HG02884 (cell line): ENCODE results near the gene SLC29A2.

ENCODE experiments used
- ATAC-seq: cut with Tn5 transposase; IDR thresholded peaks from one replicate; pipeline ENCODE4 v1.9.1; 2021; ENCODE audit warnings: mild to moderate bottlenecking, moderate library complexity; ENCODE audit not compliant: unreplicated experiment

Gene SLC29A2, protein sequence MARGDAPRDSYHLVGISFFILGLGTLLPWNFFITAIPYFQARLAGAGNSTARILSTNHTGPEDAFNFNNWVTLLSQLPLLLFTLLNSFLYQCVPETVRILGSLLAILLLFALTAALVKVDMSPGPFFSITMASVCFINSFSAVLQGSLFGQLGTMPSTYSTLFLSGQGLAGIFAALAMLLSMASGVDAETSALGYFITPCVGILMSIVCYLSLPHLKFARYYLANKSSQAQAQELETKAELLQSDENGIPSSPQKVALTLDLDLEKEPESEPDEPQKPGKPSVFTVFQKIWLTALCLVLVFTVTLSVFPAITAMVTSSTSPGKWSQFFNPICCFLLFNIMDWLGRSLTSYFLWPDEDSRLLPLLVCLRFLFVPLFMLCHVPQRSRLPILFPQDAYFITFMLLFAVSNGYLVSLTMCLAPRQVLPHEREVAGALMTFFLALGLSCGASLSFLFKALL

DNA sequence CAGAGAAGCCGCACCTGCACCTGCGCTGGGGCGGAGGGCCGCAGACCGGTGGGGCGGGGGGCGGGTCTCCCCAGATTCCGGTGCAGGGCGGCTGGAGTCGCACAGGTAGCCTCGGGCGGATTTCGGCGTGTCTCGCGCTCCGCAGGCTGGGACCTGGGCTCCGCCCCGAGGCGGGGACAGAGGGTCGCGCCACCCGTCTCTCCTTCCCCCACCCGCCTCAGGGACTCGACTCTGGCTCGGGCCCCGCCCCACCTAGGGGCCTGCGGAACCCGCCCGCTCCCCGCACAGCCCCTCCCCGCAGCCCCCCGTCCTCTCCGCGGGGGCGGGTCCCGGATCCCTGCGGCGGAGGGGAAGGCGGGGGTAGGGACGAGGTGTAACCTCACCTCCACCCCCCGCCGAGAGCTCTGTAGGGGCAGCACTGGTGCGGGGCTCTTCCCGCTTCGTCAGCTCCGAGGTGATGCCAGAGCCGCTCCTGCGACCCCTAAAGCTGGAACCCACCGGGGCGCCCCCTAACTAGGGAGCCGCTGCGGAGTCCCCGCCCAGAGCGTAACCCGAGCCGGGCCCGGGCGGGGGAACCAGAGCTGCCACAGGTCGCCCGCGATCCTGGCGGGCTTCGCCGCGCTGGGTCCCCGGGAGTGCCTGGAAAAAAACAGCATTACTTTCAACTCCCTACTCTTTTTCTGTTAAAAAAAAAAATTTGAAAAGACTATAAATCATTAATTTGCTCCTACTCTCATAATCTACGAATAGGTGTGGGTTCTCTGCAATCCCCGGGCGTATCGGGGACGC lies at the start of gene SLC29A2:
Gene SLC29A2, minus strand, starts transcription at position 134 of the 789 bp plus-strand sequence. CDS start 169 bp downstream, outside the sequence.
- ATAC-seq, result peak; percentile 76

DNA sequence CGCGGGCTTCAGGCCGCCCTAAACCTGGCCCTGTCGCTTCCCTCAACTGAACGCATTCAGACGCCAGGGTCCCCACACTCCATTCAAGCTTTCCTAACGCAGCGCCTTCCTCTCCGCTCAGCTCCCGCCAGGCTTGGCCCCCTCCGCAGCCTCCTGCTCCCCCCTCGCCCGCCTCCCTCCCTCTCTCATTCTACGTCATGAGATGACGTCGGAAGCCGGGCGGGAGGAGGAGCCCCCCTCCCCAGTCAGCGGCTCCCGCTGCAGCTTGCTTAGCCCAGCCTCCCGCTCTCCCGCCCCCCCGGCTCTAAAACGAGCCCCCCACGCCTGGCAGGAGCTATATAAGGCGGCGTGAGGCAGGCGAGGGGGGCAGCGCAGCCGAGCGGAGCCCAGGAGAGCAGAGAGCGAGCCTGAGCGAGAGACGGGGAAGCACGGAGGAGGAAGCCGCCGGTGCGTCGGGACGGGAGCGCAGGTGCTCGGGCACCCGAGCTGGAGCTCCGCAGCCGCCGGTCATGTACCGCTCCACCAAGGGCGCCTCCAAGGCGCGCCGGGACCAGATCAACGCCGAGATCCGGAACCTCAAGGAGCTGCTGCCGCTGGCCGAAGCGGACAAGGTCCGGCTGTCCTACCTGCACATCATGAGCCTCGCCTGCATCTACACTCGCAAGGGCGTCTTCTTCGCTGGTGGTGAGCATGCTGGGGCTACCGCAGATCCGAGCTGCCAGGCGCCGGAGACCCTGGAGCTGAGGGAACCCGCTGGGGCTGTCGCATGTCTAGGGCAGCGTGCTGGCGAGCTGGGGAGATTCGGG lies 49.3 kb upstream of the SLC29A2 start, which contains the start of gene NPAS4:
Gene NPAS4, plus strand, starts transcription at position 365 of the 806 bp plus-strand sequence. Its CDS starts 145 bp downstream, at position 510.
- no peak for ATAC-seq

DNA sequence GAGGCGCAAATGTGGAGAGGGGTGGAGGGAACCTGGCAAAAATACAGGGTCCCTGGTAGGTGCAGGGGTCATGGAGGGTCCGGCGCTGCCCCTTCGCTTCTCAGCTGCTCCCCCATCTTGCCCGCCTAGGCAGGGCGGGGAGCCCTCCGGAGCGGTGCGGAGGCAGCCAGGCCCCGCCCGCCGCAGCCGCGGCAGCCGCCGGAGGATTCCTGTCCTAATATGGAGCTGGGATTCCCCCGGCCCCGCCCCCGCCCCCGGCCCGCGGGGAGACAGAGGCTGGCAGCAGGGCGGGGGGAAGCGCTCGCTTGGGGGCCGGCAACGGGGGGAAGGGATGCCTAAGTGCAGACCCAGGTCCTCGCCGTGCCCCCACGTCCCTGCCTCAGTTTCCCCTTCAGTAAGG lies 48.3 kb upstream of the SLC29A2 start:
- ATAC-seq, result no peak

GRCh38 chr11:66418986-66419308 lies 47.4 kb upstream of the SLC29A2 start:
- no peak for ATAC-seq

- ATAC-seq, result no peak
Observed at GRCh38 chr11:66418168-66418985, 46.8 kb upstream of the SLC29A2 start.

DNA sequence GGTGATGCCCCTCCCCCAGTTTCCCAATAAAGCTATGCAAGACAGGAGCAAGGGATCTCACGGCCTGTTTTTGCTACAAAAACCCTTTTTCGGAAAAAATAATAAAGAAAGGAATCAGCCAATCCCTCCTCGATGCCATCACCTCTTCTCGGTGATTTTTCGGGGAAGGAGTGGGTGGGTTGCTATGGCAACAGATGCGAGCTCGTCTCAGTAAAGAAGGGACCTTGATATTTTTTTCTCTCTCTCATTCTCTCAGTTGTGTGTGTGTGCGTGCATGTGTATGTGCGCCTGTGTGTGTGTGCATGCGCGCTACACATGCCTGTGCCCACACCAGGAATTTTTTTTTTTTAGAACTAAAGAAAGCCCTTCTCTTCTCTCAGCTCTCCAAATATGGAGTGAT lies 45.4 kb upstream of the SLC29A2 start:
- ATAC-seq, result no peak

GRCh38 chr11:66415423-66415822 lies 43.9 kb upstream of the SLC29A2 start:
- no peak for ATAC-seq

- ATAC-seq, result no peak
Observed at GRCh38 chr11:66414120-66414934, 42.8 kb upstream of the SLC29A2 start.

- ATAC-seq, result no peak
Observed at GRCh38 chr11:66413167-66413566, 41.6 kb upstream of the SLC29A2 start.

DNA sequence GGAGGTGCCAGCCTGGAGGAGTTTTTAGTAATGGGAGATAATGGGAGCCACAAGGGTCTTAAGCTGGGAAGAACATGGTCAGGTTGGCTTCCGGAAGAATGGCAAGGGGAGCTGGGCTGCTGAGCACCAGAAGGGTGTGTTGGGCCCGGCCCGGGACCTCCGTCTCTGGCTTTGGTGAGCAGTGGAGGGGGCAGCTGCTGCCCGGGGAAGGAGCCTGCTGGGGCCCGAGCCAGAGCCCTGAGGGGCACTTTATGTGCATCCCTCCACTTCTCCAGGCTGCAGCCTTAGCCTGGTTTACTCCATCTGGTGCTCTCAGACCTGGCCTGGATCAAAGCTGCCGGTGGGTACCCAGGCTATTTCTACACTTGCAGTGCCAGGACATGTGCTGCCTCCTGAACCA lies 40.5 kb upstream of the SLC29A2 start:
- no peak for ATAC-seq

GRCh38 chr11:66411323-66411722 lies 39.8 kb upstream of the SLC29A2 start:
- no peak for ATAC-seq

DNA sequence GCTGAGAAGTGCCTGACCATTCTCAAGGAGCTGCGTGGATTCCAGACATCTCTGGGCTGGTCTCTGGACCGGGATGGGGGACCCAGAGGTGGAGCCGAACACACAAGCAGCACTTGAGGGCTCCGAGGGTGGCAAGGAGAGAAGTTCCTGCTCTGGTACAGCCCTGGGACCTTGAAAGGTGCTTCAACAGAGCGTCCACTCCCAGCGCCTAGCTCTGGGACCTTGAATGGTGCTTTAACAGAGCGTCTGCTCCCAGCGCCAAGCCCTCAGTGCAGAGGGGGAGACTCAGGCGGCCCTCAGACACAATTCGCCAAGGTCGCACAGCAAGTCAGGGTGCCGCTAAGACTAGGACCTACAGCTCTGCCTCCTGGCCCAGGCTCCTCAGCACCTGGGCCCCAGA lies 38.6 kb upstream of the SLC29A2 start:
- ATAC-seq, result no peak

- no peak for ATAC-seq
Observed at GRCh38 chr11:66409226-66409625, 37.7 kb upstream of the SLC29A2 start.

DNA sequence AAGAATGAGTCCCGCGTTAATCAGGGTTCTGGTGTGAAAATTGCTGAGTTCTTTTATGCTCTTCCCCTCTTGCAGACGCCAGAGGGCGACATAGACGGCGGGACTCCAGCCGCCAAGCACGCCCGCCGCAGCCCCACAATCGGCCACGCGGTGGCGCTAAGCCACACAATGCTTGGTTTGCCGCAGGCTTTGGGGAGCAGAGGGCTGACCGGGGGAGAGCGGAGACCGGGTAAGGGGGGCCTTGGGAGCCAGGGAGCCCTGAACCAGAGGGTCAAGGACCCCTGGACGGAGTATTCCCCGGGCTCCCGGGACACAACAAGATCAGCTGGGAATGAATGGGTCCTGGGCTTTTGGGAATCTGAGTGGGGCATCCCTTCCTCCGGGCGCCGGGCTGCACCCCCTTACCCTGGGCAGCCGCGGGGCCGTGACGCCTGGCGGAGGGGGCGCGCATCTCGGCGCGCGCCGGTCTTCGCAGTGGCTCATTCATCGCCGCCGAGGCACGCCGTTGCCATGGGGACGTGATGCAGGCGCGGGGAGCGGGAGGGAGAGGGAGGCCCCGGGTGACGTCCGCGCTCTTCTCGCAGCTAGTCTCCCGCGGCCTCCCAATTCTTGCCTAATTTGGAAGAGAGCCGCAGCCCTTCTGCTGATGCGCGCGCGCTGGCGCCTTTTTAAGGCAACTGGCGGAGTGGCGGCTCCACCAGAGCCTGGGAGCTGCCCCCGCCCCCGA lies 37.1 kb upstream of the SLC29A2 start:
- ATAC-seq, result no peak

DNA sequence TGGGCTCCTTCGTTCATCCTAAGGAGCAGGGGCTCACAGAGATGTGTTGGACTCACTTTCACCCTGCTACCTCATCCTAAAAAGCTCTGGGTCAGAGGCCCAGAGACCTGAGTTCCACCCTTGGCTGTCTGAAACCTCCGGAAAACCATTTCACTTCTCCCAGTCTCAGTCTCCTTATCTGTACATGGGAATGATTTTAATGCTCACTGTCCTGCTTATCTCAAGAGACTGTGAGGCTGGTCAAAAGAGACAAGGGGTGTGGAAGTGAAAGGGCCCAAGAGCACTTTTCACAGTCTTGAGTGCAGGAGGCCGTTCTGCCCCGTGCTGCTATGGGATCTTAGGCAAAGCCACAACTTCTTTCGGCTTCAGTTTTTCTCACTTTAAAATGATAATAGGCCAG lies 36.1 kb upstream of the SLC29A2 start:
- ATAC-seq, result no peak

- no peak for ATAC-seq
Observed at GRCh38 chr11:66393954-66394353, 22.4 kb upstream of the SLC29A2 start.

GRCh38 chr11:66391322-66391721 lies 19.8 kb upstream of the SLC29A2 start:
- ATAC-seq, result no peak

GRCh38 chr11:66388780-66389386 lies 17.3 kb upstream of the SLC29A2 start:
- ATAC-seq, result no peak
